ENCODE results near the gene HSD3B7. TPM values are rescaled to one million over a fixed set of nuclear protein-coding genes. Genes with fewer than 3 reads are reported as not detected.
"Not testable (repeated sequence)": the region's sequence is repeated elsewhere in the genome, so short reads cannot be mapped to it uniquely, and the experiment has no call there.

The HSD3B7 gene
- total RNA-seq = 5.5 TPM
- long read RNA-seq, partial matches to known transcripts = 0 of 10 reads
- long read RNA-seq, other reads (novel, unspliced or antisense) = 6 of 10 reads

DNA sequence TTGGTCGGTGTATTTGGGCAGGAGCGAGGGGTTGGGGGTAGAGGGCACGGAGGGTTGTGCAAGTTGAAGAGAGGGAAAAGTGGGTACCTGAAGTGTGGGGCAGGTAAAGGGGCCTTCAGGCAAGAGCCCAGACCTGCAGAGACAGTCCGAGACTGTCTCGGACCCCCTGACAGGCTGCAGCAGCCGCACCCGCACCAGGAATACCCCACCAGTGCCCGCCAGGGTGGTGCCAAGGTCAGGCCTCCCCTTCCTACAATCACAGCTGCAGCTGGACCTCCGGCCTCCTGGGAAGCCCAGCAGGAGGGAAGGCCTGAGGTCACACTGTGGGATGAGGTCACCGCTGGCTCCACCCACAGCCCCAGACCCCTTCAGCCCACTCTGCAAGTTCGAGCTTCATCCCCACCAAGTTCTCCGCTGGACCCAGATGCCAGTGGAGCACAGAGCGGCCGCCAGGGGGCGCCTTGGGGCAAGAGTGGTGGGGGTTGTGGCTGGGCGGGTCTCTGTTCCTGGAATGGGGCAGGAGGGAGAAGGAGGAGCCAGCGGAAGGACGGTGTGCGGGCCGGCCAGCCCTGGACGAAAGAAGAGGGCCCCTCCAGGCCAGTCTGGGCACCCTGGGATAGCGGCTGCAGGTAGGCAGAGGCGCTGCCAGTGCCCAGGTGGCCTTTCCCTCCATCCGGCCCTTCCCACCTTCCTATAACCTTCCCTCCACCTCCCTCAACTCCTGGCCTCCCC lies at the start of gene HSD3B7:
HSD3B7 (plus strand) TSS at position 539 of the 732 bp plus-strand sequence. CDS start 452 bp downstream, outside the sequence.
- H3K27ac ChIP-seq (replicated peaks) = peak within 1 kb of the TSS; percentile 85
- TF ChIP-seq, protein P1, sequence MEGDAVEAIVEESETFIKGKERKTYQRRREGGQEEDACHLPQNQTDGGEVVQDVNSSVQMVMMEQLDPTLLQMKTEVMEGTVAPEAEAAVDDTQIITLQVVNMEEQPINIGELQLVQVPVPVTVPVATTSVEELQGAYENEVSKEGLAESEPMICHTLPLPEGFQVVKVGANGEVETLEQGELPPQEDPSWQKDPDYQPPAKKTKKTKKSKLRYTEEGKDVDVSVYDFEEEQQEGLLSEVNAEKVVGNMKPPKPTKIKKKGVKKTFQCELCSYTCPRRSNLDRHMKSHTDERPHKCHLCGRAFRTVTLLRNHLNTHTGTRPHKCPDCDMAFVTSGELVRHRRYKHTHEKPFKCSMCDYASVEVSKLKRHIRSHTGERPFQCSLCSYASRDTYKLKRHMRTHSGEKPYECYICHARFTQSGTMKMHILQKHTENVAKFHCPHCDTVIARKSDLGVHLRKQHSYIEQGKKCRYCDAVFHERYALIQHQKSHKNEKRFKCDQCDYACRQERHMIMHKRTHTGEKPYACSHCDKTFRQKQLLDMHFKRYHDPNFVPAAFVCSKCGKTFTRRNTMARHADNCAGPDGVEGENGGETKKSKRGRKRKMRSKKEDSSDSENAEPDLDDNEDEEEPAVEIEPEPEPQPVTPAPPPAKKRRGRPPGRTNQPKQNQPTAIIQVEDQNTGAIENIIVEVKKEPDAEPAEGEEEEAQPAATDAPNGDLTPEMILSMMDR (IDR thresholded peaks at IDR 0.05; ENCODE audit: borderline replicate concordance) = peak; percentile 95
- no peaks in the 10 kb centered on the region for H3K9me3 ChIP-seq (replicated peaks)
- DNase-seq = peak; percentile 88
- peaks cover 20% of the 10 kb centered on the region for H3K4me1 ChIP-seq
- no peaks in the 10 kb centered on the region for H3K27me3 ChIP-seq (ENCODE audit: low read depth)
- intact Hi-C loops (cut with micrococcal nuclease) = loop anchor here (10.0 kb wide), 2 partner anchors 160 to 470 kb away; partner anchors contain the start of gene ARMC5
- peaks cover 36% of the 10 kb centered on the region for H3K36me3 ChIP-seq
- H3K4me3 ChIP-seq = peak within 1 kb of the TSS; percentile 72

GRCh38 chr16:30937692-30938091 lies 47.3 kb upstream of the HSD3B7 start:
- peaks cover 19% of the 10 kb centered on the region for H3K36me3 ChIP-seq
- intact Hi-C loops (cut with micrococcal nuclease) = no loop called here
- TF ChIP-seq, protein P1 (IDR thresholded peaks at IDR 0.05; ENCODE audit: borderline replicate concordance) = no peak

GRCh38 chr16:30939571-30939970 lies 45.4 kb upstream of the HSD3B7 start:
- H3K27ac ChIP-seq (replicated peaks); H3K9me3 ChIP-seq (replicated peaks); DNase-seq; H3K27me3 ChIP-seq (ENCODE audit: low read depth); H3K4me3 ChIP-seq; intact Hi-C loops (cut with micrococcal nuclease): not testable (repeated sequence)
- peaks cover 18% of the 10 kb centered on the region for H3K36me3 ChIP-seq
- peaks cover 21% of the 10 kb centered on the region for H3K4me1 ChIP-seq

More at GRCh38 chr16:30937692-30938091, 47.3 kb upstream of the HSD3B7 start:
- peak overlapping the region; percentile 30 for H3K27ac ChIP-seq (replicated peaks)
- no peak overlapping the region for H3K4me3 ChIP-seq
- H3K27me3 ChIP-seq (ENCODE audit: low read depth) = no peaks in the 10 kb centered on the region
- H3K9me3 ChIP-seq (replicated peaks) = no peaks in the 10 kb centered on the region
- no peak for DNase-seq
- peaks cover 21% of the 10 kb centered on the region for H3K4me1 ChIP-seq

DNA sequence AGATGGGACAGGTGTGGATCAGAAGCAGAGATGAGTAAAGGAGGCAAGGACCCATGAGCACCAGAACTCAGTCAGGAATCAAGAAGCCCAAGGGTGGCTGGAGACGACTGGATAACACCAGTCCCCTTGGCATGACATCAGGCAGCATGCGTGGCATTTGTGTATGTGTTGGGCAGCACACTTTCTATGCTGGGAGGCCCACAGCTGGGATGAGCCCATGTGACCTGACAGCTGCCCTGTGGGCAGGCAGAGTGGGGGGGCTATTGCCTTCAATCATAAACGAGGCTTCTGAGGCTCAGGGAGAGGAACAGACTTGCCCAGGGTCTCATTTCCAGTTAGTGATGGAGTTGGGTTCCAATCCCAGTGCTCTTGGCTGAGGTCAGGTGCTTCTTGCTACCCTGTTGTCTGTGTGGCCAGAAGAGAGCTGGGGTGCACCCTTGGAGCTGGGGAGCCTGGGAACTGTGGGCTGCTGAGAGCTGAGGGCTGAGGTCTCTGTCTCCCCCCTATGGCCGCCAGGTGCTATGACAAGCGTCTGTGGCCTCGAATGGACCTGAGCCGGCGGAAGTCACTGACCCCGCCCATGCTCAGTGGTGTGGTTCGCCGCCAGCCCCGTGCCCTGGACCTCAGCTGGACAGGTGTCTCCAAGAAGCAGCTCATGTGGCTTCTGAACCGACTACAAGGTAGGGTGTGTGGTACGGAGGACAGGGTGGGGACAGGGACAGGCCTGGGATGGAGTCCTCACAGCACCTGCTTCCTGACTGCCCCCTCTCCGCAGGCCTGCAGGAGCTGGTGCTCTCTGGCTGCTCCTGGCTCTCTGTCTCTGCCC lies 43.2 kb upstream of the HSD3B7 start:
- no peak overlapping the region for H3K4me3 ChIP-seq
- TF ChIP-seq, protein P1 (IDR thresholded peaks at IDR 0.05; ENCODE audit: borderline replicate concordance) = peak; percentile 92
- H3K27ac ChIP-seq (replicated peaks) = peak overlapping the region; percentile 28
- peak; percentile 77 for DNase-seq
- H3K27me3 ChIP-seq (ENCODE audit: low read depth) = no peaks in the 10 kb centered on the region
- peaks cover 24% of the 10 kb centered on the region for H3K36me3 ChIP-seq
- intact Hi-C loops (cut with micrococcal nuclease) = no loop called here
- peaks cover 21% of the 10 kb centered on the region for H3K4me1 ChIP-seq
- no peaks in the 10 kb centered on the region for H3K9me3 ChIP-seq (replicated peaks)

DNA sequence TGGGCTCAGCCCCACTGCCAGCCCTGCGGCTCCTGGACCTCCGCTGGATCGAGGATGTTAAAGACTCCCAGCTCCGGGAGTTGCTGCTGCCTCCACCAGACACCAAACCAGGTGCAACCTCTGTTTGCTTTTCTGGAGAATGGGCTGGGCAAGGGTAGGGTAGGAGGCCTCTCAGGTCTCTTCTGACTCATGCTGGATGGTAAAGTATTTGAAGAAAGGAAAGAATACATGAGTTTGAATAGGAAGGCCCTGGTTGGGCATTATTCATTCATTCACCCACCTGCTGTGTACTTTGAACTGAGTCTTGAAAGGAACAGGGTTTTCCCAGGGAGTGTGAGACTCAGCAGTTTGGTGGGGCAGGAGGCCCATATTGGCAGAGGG lies 42.6 kb upstream of the HSD3B7 start:
- H3K36me3 ChIP-seq = peaks cover 24% of the 10 kb centered on the region
- intact Hi-C loops (cut with micrococcal nuclease) = no loop called here

More for the DNA sequence above, 42.6 kb upstream of the HSD3B7 start:
- H3K4me1 ChIP-seq = peaks cover 21% of the 10 kb centered on the region
- no peak for DNase-seq
- no peaks in the 10 kb centered on the region for H3K27me3 ChIP-seq (ENCODE audit: low read depth)
- TF ChIP-seq, protein P1 (IDR thresholded peaks at IDR 0.05; ENCODE audit: borderline replicate concordance) = no peak
- peak overlapping the region; percentile 28 for H3K27ac ChIP-seq (replicated peaks)
- no peak overlapping the region for H3K4me3 ChIP-seq
- H3K9me3 ChIP-seq (replicated peaks) = no peaks in the 10 kb centered on the region
